ENCODE measurements around the gene UBN1.

UBN1 gene, protein sequence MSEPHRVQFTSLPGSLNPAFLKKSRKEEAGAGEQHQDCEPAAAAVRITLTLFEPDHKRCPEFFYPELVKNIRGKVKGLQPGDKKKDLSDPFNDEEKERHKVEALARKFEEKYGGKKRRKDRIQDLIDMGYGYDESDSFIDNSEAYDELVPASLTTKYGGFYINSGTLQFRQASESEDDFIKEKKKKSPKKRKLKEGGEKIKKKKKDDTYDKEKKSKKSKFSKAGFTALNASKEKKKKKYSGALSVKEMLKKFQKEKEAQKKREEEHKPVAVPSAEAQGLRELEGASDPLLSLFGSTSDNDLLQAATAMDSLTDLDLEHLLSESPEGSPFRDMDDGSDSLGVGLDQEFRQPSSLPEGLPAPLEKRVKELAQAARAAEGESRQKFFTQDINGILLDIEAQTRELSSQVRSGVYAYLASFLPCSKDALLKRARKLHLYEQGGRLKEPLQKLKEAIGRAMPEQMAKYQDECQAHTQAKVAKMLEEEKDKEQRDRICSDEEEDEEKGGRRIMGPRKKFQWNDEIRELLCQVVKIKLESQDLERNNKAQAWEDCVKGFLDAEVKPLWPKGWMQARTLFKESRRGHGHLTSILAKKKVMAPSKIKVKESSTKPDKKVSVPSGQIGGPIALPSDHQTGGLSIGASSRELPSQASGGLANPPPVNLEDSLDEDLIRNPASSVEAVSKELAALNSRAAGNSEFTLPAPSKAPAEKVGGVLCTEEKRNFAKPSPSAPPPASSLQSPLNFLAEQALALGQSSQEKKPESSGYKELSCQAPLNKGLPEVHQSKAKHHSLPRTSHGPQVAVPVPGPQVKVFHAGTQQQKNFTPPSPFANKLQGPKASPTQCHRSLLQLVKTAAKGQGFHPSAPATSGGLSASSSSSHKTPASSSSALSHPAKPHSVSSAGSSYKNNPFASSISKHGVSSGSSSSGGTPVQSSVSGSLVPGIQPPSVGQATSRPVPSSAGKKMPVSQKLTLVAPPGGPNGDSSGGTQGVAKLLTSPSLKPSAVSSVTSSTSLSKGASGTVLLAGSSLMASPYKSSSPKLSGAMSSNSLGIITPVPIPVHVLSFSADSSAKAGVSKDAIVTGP (N-terminal part only)

DNA sequence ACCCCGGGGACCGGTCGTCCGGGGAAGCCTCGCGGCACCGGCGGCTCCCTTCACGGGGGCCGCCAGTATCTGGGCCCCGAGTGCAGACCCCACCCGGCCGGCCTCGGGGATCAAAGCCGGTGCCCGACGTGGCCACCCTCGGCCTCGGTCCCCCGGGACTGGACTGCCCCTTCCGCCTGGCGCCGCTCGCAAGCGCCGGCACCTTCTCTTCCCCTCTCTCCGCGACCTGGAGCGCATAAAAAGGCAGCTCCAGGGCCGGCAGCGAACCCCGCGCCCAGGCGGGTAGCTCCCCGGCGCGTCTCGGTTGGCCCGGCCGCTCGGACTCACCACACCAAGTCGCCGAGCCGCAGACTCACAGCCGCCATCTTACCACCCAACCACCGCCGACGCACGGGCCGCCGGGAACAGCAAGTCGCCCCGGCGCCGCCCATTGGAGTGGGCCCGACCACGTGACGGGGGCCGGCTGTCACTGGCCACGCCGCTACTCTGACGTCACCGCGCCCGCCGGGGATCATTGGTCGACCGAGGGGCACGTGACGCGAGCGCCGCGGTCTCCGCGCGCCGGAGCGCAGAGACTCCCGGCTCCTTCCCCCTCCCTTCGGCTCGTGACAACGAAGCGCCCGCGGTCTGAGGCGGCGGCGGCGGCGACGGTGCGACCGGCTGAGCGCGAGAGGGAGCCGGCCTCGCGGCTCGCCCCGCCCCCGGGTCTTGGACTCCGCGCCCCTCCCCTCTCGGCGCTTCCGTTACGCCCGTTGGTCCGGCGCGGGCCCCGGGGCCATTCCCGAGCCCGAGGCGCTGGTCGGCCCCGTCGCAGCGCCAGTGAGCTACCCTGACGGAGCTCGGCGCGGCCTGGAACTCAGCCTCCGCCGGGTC is at the start of gene UBN1, which contains the start of gene GLYR1:
Gene UBN1 (plus strand): TSS at position 581 of the 873 bp plus-strand sequence. CDS start 5,437 bp downstream, outside the sequence.
Gene GLYR1 (minus strand): TSS at position 388 of the 873 bp plus-strand sequence. CDS start 23 bp downstream, at position 365.
- DNase-seq (ENCODE audit: low spot score), result peak; percentile 99

DNA sequence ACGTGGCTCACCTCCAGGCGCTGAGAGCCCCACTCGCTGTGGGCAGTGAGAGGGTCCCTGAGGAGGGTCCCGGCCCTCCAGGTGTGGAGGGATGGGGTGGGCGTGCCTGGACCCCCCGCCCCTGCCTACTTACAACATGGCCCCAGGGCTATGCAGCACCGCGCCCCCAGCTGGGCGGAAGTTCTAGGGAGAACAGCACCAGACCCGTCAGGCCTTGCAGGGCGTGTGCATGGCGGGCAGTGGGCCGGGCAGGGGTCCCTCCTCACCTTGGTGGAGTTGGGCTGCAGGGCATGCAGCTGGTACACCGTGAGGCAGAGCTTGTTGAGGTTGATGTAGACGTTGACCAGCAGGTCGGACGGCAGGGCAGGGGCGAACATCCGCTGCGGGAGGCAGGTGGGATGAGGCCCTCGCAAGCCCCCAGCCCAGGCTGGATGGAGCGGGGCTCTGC is 49.5 kb upstream of the UBN1 start:
- DNase-seq (ENCODE audit: low spot score), result no peak

DNA sequence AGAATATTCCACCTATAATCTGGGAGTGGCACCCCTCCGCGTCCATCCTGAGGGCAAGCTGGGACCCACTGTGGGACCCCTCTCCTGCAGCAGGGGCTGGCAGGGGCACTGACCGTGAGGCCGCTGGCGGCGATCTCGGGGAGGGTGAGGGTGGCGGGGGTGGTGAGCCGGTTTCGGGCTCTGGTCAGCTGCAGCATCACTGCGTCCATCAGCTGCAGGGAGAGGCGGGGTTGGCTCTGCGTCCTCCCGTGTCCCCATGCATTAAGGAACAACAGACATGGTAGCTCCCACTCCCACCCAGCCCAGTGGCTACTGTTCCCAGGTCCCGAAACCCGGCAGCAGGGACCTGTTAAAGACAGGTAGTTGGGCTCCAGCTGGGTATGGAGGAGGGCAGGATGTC is 48.8 kb upstream of the UBN1 start:
- DNase-seq (ENCODE audit: low spot score), result no peak

DNA sequence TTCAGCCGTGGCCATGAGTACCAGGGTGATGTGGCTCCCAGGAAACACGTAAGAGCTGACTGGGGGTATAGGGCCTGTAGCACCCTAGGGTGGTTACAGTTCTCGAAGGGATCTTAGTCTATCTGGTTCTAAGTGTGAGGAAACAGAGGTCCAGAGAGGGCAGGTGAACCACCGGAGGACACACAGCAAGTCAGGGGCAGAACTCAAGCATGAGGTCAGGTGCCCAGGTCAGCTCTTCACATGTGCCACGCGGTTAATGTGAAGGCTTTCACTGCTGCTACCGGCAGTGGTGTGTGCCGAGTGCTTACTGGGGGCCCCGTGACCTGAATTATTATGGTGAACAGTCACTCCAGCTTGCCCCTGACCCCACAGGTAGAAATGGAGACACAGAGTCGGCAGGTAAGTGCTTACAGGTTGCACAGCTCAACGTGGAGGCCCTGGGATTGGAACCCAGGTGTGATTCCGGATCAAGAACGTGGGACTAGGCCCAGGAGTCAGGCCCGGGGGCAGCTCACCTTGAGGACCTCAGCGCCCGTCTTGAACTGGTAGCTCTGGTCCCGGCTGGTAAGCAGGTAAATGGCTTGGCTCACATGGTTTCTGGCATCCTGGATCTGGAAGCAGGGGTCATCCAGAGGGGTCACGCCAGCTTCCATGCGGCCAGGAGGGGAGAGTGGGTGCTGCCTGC is 48.0 kb upstream of the UBN1 start:
- no peak for DNase-seq (ENCODE audit: low spot score)

DNA sequence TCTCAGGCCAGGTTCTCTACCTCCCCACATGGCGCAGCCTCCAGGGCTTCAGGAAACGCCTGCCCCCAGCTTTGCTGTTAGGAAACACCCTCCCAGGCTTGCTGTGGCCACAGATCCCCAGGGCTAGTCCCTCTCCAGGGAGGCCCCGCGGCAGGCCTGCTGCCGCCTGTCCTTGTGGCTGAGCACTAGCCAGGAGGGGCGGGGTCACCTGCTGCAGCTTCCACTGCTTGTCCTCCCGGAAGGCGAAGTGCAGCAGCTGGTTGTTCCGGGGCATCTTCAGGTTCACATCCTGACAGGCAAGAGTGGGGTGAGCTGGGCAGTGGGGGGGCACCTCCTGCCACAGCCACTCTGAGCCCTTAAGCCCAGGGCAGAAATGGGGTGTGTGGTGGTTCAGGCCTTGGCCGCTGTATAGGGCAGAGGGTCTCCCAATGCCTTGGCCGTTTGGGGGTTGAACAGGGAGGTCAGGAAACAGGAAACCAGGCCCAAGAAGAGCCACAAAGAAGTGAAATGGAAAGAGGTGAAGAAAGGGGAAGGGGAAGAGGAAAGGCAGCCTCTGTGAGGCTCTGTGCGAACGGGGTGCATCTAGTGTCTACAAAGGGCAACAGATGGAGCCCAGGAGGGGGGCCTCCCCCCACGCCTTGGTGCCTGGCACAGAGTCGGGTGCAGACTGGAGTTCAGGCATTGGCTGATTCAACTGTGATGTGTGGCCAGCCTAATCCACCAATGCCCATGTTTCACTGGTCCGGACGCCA is 46.8 kb upstream of the UBN1 start:
- no peak for DNase-seq (ENCODE audit: low spot score)

DNA sequence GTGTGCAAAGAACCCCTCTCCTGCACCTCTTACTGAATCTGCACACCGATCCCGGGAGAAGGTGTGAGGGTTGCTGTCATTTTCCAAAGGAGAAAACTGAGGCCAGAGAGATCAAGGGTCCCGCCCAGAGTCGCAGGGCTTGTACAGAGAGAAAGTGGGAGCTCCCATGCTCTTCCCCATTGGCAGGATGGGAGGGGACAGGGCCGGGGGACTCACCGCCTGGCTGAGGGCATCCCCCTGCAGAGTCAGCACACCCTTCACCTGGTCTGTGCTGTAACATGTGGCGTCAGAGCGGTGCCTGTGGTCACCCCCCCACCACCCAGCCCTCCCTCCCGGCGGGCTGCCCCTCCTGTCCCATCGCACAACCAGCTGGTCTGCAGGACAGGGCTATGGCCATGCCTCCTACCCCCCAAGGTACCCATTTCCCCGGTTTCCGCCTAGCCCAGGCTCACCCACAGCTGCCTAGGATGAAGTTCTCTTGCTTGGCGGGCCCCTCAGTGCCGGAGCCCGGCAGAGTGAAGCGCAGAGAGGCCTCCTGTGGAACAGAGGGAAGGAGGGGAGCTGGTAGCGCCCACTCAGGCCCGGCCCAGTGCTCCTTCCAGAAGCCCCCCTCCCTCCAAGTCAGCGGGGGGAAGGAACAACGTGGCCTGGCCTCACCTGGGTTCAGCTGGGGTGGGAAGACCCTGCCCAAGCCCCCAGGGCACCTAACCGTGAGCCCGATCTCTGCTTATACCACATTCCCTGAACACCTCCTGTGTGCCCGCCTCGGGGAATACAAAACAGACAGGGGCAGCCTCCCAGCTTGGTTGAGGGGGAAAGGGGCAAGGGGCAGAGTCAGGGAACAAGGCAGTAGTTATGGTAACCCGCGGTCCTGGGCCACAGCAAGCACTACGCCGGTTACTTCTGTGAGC is 46.0 kb upstream of the UBN1 start:
- no peak for DNase-seq (ENCODE audit: low spot score)

DNA sequence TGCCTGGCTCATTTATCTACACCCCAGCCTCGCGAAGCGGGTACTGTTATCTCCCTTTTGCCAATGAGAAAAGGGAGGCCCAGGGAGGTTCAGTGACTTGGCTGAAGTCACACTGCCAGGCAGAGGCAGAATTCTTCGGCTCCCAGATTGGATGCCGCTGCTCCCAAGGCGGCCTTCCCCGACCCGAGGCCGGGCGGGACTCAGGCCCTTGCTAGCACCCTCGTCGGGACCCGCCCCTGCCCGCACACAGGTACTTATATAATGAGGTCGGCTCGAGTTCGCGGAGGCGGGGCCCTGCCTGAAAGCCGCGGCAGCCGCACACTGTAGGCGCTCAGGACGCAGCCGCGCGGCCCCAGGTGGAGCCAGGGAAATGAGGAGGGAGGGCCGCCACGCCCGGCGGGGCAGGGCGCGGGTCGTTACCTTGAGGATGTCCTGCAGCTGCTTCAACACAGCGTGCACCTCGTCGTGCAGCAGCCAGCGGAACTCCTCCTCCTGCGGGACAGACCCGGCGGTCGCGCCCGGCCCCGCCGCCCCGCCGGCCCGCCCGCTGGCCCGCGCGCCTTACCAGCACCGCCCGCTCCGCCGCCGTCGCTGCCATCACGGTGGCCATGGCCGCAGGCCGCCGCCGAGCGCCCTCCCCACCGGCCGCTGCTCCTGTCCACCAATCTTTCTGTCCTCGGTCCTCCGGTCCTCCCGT is 45.2 kb upstream of the UBN1 start, which contains the start of gene ROGDI:
Gene ROGDI (minus strand): TSS at position 672 of the 697 bp plus-strand sequence. CDS start 62 bp downstream, at position 610.
- DNase-seq (ENCODE audit: low spot score), result peak; percentile 87

DNA sequence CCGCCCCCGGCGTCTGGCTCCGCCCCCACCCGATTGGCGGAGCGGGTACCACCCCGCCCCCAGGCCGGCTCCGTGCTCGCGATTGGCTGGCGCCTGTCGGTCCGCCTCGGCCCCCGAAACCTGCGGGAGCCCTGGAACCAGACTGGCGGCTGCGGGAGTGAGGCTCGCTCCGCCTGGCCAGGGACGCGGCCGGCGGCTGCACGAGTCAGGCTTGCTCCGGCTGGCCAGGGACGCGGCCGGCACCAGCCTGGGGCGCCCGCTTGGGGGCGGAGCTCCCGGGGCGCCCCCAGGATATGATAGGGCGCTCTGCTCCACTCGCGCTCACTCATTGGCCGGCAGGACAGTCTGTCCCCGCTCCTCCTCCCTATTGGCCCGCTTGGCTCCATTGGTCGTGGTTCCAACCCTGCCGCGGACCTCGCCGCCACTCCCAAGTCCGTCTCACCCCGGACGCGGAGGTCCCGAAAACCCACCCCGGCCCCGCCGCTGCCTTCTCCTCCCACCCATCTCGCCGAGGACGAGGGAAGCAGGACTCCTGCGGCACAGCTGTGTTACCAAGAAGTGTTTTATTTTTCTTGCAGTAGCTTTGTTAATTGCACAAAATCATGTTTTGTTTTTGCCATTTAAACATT is 44.5 kb upstream of the UBN1 start:
- peak; percentile 92 for DNase-seq (ENCODE audit: low spot score)

DNA sequence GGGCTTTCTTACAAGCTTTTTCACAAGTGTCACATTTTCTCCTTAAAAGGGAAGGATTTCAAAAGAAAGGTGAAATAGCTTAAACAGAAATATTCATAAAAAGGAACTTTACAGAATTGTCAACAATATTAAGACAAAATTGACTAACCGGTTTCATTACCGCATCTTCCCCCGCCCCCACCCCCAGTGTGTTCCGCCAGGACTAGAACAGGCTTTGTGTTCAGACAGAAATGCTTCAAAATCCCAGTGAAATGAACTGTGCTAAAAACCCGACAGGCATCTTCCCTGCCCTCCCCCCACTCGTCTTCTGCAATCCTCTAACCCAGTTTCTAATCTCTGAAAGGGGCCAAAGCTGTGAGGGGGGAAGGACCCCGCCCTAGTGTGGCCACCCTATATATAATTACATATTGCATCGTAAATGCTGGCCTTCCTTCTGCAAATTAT is 43.9 kb upstream of the UBN1 start:
- DNase-seq (ENCODE audit: low spot score), result no peak

DNA sequence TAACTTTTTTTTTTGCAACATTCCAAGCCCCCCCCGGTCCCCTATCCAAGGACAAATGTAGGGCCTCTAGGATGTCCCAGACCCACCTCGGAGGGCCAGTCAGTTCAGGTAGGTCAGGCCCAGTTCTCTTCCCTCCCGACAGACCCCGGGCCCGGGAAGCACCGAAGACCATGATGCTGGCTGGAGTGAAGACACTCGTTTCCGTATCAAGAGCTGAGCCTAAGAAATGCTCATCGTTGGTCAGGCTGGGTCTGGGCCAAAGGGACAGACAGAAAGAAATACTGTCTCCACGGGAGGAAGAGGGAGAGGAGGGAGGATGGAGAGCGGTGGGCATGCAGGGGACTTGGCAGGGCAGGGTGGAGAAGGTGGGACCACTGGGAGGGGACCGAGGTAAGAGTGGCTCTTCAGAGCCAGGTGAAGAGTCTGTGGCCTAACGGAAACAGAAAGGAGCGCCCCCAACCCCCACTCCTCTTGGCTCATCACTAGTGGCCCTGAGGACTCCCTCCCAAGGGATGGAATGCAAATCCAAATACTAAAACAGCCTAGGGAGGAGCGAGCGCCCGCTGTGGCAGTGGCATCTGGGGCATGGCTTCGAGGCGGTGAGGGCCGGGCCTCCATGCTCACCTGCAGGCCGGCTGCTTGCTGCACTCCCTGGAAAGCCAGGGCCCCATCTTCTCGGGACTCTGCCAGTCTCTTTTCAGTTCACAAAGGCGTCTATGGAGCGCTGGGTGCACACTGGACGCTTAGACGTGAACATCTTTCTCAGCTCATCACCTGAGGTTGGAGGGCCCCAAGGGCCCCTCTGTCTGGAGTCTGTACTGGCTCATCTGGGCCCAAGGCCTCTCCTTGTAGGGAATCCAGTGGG is 43.2 kb upstream of the UBN1 start:
- DNase-seq (ENCODE audit: low spot score), result no peak

DNA sequence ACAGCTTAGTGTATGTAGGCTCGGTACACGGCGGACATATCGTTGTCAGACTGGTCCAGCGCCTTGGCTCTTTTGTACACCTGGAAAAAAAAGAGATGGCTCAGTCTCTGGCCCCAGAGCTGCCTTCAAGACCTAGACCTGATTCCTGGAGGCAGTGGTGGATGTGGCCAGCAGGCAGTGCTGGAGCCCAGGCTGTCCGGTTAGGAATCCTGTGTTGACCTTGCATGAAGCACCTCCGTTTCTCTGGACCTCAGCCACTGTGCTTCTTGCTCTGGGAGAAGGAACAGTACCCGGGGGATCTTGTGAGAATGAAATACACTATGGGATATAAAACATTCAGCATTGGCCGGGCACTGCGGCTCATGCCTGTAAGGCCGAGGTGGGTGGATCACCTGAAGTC is 42.0 kb upstream of the UBN1 start:
- no peak for DNase-seq (ENCODE audit: low spot score)

DNA sequence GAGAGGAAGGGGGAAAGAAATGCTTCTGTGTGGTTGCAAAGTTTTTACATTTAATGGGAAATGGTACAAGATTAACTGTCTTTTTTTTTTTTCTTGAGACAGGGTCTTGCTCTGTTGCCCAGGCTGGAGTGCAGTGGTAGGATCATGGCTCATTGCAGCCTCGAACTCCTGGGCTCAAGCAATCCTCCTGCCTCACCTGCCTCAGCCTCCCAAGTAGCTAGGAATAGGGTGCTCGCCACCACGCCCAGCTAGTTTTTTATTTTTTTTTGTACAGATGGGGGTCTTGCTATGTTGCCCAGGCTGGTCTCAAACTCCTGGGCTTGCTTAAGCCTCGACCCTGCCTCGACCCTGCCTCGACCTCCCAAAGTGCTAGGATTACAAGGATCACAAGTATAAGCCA is 41.0 kb upstream of the UBN1 start:
- no peak for DNase-seq (ENCODE audit: low spot score)

DNA sequence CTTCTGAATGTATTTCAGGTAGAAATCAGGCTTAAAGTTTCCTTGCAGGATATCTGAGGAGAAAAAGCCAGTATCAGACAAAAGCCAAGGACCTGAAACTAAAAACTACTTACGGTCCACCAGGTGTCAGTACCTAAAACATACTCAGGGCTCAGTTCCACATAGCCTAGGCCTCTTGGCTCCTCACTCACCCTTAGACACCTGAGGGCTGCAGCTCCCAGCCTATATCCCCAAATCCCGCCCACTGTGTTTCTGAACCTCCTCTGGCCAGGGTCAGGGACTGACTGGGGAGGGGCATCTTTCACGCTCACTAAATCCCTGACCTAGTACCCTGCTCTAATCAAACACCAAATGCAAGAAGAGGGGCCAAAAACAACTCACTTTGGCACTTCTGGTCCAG is 36.0 kb upstream of the UBN1 start:
- no peak for DNase-seq (ENCODE audit: low spot score)

DNA sequence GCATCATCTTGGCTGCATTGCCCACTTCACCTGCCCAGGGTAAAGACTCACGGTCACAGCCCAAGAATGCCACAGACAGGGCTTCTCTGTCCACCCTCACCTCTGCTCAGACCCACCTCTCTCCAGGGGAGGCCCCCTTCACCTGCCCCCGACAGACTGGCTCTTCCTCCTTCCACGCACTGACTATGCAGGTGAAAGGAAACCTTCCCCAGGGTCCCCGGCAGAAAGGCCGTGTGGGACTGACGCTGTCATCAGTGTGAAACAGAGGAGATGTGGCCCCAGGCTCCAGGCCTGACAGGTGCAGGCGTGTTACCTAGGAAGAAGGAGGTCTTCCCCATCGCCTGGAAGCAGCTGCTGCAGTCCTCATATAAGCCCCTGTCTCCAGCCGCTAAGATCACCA is 35.5 kb upstream of the UBN1 start:
- DNase-seq (ENCODE audit: low spot score), result no peak

DNA sequence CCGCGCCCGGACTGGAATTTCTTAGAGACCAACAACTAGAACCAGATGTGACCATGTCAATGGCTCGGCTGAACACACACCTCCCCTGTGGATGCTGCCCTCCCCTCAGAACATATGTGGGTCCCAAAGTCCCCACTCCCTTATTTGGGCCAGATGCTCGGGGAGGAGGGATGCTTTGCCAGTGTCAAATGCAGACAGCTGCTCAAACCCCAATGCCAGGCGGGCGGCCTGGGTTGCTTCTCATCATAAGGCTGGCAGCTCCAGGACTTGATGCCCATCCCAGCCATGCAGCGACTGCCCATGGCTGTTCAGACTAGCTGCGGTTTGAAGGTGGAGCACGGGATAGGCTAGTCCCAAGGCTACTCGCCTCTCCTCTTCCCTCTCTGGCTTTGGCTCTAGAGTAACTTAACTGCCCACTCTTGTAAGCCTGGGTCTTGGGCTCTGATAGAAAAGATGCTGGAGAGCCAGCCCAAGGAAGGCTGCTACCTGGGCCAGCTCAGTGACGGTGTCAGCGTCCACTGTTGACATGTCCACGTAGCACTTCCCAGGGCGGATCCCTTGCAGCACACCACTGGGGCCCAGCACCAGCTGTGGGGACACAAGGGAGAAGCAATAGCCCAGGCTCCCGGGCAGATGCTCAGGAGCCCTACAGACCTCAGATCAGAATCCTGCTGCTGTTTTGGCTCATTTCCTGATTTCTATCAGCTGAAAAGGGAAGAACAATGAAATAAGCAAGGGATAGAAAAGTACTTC is 33.9 kb upstream of the UBN1 start:
- DNase-seq (ENCODE audit: low spot score), result no peak

DNA sequence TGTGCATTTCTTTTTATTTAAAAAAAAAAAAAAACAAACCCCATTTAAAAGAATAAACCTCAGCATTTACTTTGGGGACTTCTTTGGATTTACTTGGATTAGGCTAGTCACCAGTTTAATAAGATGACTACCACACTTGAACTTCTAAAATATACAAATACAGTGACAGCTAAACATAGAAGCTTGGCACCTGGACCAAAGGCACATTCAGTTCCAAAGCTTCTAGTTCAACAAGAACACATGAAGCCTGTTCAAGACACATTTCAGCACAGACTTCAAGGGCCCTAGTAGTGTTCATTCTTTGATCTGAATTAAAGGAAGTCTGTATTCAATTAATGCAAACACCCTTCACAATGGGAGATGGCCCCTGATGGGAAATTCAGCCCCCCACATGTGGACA is 33.2 kb upstream of the UBN1 start:
- no peak for DNase-seq (ENCODE audit: low spot score)

All from hematopoietic multipotent progenitor cell treated with erythropoietin and hydrocortisone succinate and interleukin-3 and kit ligand, for 15 days (in vitro differentiated cells).